Parathyroid adenoma (tissue), 2 donors: ENCODE measurements around the gene PRSS16.
A peak's percentile ranks its signal among the peaks of the same experiment; 100 is the strongest.

ENCODE experiments used
- H2AFZ ChIP-seq: fragments of 300-600 bp; sonication (generic); one replicate; pipeline ENCODE4 v1.7.0; 2017; ENCODE audit warnings: antibody characterized with exemption, mild to moderate bottlenecking
- H3K27ac ChIP-seq: fragments of 300-600 bp; sonication (generic); one replicate; pipeline ENCODE4 v1.7.0; 2017
- H3K27me3 ChIP-seq: fragments of 300-600 bp; sonication (generic); one replicate; pipeline ENCODE4 v1.7.0; 2017; ENCODE audit warnings: low read length; ENCODE audit not compliant: control insufficient read depth, insufficient read depth
- H3K36me3 ChIP-seq: fragments of 300-600 bp; sonication (generic); one replicate; pipeline ENCODE4 v1.7.0; 2017; ENCODE audit warnings: low read length; ENCODE audit not compliant: control insufficient read depth, insufficient read depth
- H3K4me1 ChIP-seq: fragments of 300-600 bp; sonication (generic); one replicate; pipeline ENCODE4 v1.7.0; 2017; ENCODE audit warnings: control low read depth
- H3K4me2 ChIP-seq: fragments of 300-600 bp; sonication (generic); one replicate; pipeline ENCODE4 v1.7.0; 2017; ENCODE audit warnings: low read length
- H3K4me3 ChIP-seq: fragments of 300-600 bp; sonication (generic); one replicate; pipeline ENCODE4 v1.7.0; 2017; ENCODE audit warnings: low read depth, low read length
- H3K79me2 ChIP-seq: fragments of 300-600 bp; sonication (generic); one replicate; pipeline ENCODE4 v1.7.0; 2017; ENCODE audit warnings: control low read depth
- H3K9ac ChIP-seq: fragments of 300-600 bp; sonication (generic); one replicate; pipeline ENCODE4 v1.7.0; 2017; ENCODE audit warnings: mild to moderate bottlenecking
- H3K9me3 ChIP-seq: fragments of 300-600 bp; sonication (generic); one replicate; pipeline ENCODE4 v1.7.0; 2017; ENCODE audit warnings: low read length; ENCODE audit not compliant: control insufficient read depth
- TF ChIP-seq, protein P1 (sequence below): fragments of 300-600 bp; sonication (generic); IDR thresholded peaks from one replicate; pipeline ENCODE4 v1.7.0; 2017; ENCODE audit warnings: antibody characterized with exemption, mild to moderate bottlenecking
- donor health status: primary hyperparathyroidism.

PRSS16 gene, protein sequence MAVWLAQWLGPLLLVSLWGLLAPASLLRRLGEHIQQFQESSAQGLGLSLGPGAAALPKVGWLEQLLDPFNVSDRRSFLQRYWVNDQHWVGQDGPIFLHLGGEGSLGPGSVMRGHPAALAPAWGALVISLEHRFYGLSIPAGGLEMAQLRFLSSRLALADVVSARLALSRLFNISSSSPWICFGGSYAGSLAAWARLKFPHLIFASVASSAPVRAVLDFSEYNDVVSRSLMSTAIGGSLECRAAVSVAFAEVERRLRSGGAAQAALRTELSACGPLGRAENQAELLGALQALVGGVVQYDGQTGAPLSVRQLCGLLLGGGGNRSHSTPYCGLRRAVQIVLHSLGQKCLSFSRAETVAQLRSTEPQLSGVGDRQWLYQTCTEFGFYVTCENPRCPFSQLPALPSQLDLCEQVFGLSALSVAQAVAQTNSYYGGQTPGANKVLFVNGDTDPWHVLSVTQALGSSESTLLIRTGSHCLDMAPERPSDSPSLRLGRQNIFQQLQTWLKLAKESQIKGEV

DNA sequence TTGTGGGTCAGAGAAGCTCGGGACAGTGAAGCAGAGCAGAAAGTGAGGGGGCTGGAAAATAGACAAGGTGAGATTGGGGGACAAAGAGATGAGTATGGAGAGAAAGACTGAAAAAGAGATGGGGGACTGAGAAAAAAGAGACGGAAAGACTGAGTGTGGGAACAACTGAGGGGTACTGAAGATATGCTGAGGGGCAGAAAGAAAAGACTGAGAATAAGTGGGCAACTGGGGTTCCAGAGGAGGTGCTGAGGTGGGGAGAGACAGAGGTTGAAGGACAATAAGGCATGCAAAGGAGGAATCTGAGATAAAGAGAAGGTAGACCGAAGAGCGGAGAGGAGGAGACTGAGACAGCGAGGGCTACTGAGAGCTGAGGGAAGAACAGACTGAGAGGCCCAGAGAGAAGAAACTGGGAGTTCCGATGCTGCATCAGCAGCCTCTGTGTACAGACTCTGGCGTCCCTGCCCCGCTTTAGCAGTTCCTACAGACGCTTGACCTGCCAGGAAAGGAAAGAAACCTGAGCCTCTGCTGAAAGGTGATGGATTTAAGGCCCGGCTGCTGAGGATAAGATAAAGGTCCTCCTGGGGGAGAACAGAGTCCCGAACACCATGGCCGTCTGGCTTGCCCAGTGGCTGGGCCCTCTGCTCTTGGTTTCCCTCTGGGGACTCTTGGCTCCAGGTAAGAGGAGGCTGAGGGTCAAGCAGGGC, at the start of gene PRSS16:
Gene PRSS16 (plus strand): TSS at position 569 of the 704 bp plus-strand sequence. CDS start 37 bp downstream, at position 606.
- Histone ChIP-seq H2AFZ (no peak within 1 kb of the TSS), H3K27me3 (no peaks in the 10 kb centered on the region), H3K79me2 (no peaks in the 10 kb centered on the region)

GRCh38 chr6:27205375-27206278, 41.9 kb upstream of the PRSS16 start:
- H3K9ac ChIP-seq, result no peak overlapping the region
- peak overlapping the region; percentile 18 for H2AFZ ChIP-seq
- H3K79me2 ChIP-seq, result no peaks in the 10 kb centered on the region
- no peaks in the 10 kb centered on the region for H3K4me1 ChIP-seq
- H3K4me3 ChIP-seq, result peak overlapping the region; percentile 7
- TF ChIP-seq, protein P1, sequence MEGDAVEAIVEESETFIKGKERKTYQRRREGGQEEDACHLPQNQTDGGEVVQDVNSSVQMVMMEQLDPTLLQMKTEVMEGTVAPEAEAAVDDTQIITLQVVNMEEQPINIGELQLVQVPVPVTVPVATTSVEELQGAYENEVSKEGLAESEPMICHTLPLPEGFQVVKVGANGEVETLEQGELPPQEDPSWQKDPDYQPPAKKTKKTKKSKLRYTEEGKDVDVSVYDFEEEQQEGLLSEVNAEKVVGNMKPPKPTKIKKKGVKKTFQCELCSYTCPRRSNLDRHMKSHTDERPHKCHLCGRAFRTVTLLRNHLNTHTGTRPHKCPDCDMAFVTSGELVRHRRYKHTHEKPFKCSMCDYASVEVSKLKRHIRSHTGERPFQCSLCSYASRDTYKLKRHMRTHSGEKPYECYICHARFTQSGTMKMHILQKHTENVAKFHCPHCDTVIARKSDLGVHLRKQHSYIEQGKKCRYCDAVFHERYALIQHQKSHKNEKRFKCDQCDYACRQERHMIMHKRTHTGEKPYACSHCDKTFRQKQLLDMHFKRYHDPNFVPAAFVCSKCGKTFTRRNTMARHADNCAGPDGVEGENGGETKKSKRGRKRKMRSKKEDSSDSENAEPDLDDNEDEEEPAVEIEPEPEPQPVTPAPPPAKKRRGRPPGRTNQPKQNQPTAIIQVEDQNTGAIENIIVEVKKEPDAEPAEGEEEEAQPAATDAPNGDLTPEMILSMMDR, result no peak
- no peaks in the 10 kb centered on the region for H3K9me3 ChIP-seq
- peak overlapping the region; percentile 13 for H3K4me2 ChIP-seq
- no peaks in the 10 kb centered on the region for H3K36me3 ChIP-seq
- no peak overlapping the region for H3K27ac ChIP-seq
- H3K27me3 ChIP-seq, result no peaks in the 10 kb centered on the region

More for the DNA sequence above, at the start of gene PRSS16:
- TF ChIP-seq, protein P1, result no peak
- Histone ChIP-seq H3K4me3 (no peak within 1 kb of the TSS), H3K27ac (no peak within 1 kb of the TSS), H3K4me1 (no peaks in the 10 kb centered on the region), H3K4me2 (no peak within 1 kb of the TSS), H3K9me3 (no peaks in the 10 kb centered on the region), H3K36me3 (no peaks in the 10 kb centered on the region), H3K9ac (no peak within 1 kb of the TSS)

DNA sequence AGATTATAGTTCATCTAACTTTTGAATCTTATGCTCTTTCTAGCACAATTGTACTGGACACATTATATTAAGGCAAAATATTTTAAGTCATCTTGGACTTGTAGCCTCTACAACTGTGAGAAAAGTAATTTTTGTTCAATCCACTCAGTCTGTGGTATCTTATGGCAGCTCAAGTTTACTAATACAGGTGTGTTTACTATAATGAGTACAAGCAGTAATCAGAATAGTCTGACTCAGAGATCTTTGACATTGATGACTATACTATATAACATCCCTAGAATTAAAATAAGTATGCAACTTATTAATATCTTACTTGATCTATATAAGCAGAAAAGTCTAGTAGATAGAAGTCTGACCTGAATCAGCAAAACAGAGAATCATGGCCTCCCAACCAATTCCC, 40.7 kb upstream of the PRSS16 start:
- Histone ChIP-seq H3K27me3 (no peaks in the 10 kb centered on the region), H3K36me3 (no peaks in the 10 kb centered on the region), H2AFZ (no peak overlapping the region), H3K4me3 (no peak overlapping the region), H3K9me3 (no peaks in the 10 kb centered on the region), H3K79me2 (no peaks in the 10 kb centered on the region), H3K4me1 (no peaks in the 10 kb centered on the region), H3K4me2 (no peak overlapping the region), H3K27ac (no peak overlapping the region), H3K9ac (no peak overlapping the region)
- TF ChIP-seq, protein P1, result no peak

GRCh38 chr6:27208042-27208441, 39.5 kb upstream of the PRSS16 start:
- Histone ChIP-seq H3K9ac (no peak overlapping the region), H3K4me1 (no peaks in the 10 kb centered on the region), H3K36me3 (no peaks in the 10 kb centered on the region), H3K27ac (no peak overlapping the region), H3K27me3 (no peaks in the 10 kb centered on the region), H3K4me2 (no peak overlapping the region), H2AFZ (no peak overlapping the region), H3K9me3 (no peaks in the 10 kb centered on the region), H3K4me3 (no peak overlapping the region), H3K79me2 (no peaks in the 10 kb centered on the region)
- TF ChIP-seq, protein P1, result no peak
